Iris pigment epithelial cell (primary cell): Measurements from ENCODE around the gene MEF2D.

Experiments used
- DNase-seq: peaks from one replicate; pipeline ENCODE4 v3.0.0-alpha.2; 2011; ENCODE audit warnings: low read depth

The MEF2D gene

DNA sequence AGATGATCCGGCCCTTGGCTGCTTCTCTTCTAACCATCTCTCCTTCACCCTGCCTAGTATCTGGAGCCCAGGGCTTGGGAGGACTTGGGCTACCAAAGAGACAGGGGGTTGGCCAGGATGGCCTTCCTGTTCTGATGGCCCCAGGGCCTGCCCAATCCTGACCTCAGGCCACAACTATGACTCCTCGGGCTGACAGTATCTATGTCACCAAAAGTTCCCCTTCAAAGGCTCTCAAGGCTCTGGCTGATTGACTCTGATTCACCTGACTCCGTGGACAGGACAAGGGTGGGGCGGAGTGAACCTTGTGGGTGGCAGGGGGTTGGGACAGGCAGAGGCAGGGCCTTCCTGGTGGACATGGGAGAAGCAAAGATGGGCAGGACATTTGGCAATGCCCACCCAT lies 12.7 kb downstream of the MEF2D start:
- no peak for DNase-seq

DNA sequence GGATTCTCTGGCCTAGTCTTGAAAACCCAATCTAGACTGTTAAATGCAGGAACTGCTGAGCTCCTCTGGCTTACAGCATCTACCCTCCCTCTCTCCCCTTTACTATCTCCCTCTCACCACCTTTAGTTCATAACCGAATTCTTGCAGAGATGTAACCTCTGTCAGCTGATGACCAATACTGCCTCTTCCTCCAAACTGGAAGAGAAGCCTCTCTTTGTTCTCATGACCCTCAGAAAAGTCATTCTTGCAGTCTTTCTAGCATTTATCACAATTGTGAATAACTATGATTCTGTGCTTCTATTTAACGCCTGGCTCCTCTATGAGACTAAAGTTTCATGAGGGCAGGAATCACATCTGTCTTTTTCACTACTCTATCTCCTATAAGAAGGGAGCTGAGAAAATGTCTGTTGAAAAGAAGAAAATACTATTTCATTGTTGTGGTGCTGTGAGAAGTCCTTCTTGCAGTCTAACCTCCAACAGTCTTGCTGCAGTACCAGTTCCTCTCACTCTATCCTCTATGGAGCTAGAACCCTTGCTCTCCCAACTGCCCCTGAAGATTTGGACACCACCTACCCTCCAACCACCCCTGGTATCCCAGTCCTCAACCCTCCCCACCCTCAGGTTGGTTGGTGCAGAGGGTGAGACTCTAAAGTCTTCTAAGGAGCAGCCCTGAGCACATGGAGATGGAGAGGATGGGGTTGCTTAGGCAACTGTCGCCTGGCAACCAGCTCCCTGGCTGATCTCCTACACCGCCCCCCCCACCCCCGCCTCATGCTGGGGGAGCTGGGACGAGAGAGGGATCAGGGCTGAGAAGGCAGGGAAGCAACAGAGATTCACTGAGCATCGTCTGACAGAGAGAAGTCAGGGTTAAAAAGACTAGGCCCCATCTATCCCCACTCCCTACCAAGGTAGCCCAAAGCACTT lies 13.9 kb downstream of the MEF2D start:
- no peak for DNase-seq

DNA sequence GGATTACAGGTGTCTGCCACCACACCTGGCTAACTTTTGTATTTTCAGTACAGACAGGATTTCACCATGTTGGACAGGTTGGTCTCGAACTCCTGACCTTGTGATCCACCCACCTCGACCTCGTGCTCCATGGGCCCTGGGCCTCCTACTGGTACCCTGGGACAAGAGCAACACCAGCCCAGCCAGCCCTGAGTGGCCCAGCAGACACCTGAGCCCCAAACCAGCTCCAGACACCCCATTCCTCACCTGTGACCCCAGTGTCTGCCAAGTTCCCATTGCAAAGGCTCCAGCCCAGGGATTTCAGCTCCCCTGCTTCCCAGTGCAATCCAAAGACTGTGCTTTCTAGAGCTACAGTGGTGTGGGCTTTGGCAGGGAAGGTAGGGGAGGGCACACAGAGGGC lies 14.6 kb downstream of the MEF2D start:
- no peak for DNase-seq

DNA sequence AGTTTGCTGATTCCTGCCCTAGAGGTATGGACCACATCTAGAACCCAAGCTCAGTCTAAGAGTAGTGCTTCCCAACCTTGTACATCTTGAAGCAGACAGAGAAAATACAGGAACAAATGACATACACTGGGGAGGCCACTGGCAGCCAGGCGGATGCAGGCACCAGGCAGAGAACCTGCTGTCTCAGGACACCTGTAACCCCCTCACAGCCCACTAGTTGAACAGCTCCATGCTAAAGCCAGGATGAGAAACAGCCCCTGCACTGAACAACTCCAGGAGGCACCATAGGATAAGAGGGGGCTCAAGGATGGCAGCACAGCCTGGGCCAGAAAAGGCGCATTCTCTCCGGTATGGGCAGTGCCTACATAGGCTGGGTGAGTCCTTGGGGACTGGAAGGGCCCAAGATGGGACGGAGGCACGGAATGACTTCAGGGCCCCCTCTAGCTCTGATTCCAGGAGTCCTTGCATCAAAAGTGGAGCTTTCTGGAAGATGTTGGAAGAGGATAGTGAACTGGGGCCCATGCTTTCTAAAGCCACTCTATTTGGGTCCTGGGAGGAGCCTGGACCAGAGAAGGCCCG lies 16.0 kb downstream of the MEF2D start:
- DNase-seq, result no peak

DNA sequence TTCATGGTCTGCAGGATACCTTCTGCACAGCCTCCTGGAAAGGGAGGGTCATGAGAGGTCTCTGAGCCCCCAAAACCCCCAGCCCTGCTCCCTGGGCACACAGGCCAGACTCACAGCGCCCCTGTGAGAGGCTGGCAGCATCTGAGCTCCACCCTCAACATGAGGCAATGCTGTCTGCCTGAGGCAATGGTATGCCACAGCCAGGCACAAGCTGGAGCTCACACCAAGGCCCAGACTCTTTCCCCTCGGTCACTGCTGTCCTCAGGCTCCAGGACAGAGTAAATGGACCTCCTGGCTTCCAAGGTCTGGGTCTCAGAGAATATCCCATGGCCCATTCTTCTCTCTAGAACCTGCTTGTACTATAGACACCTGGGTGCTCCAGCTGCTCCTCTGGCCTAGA lies 17.2 kb downstream of the MEF2D start:
- DNase-seq, result no peak

DNA sequence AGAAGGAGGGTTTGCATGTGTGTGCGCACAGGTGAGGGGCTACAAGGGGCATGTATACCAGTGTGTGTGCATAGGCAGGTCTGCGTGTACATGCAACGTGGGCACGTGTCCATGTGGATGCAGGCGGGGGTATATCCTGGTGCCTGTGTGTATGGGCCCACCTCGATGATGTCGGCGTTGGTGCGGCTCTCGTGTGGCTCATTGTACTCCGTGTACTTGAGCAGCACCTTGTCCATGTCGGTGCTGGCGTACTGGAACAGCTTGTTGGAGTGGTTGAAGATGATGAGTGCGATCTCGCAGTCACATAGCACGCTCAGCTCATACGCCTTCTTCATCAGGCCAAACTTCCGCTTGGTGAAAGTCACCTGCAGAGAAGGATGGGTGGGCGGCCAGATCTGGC lies 18.3 kb downstream of the MEF2D start:
- no peak for DNase-seq

DNA sequence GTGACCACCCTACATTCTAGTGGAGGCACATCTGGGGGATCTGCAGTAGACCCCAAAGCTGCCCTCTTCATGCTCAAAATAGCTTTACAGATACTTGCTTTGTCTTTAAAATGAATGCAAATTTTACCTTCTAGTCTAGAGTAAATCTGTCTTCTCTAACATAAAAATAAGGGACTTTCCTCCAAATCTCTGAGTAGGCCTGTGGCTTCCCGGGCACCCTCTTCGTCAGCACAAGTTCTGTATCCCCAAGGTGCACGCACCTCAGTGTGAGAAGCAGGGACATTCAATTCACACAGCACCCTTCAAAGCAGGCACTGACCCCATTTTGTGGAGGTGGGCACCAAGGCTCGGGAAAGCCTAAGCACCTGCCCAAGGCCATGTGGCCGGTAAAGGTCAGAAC lies 19.0 kb downstream of the MEF2D start:
- no peak for DNase-seq

DNA sequence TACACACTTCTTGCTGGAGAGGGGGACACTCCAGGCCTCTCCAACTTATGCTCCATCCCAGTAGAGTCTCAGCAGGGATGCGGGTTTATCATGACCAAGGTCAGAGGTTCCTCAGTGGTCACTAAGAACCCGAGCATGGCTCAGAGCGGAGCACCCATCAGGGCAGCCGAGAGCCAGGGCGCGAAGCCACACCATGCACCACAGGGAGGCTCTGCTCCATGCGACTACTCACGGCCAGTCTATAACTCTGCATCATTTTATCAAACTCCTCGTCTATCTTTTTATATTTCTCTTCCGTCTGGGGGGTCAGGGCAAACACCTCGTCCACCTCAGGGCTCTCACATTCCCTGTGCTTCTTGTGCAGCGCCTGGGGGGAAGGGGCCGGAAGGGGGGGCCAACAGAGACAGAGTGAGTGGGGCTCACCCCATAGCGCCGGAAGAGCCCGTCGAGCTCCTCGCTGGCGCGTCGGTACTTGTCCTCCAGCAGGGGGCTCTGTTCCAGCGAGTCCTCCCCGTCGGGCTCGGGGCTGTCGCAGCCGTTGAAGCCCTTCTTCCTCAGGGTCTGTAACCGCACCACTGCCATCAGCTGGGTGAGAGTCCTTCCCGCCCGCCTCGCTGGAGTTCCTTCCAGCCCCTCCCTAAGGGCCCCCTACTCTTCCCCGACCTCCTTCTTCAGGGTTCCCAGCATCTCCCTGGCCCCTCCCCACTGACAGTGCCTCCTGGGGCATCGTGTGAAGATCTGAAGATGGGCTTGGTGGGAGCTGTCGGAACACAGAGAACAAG lies 20.0 kb downstream of the MEF2D start:
- no peak for DNase-seq

DNA sequence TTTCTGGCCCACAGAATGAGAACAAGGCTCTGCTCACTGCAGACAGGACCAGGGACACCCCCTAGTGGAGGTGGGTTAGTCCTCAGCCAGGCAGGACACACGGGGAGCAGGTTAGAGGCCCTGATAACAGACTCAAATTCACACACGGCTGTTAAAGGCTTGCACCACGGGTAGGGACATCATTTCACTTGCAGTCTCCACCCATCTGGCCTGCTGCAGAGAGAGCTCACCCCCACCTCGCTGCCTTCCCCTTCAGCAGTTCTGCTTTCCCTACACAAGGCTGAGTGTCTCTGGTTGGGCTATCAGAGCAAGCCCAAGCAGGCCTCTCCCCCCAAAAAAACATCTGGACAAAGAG lies 20.6 kb downstream of the MEF2D start:
- DNase-seq, result no peak

DNA sequence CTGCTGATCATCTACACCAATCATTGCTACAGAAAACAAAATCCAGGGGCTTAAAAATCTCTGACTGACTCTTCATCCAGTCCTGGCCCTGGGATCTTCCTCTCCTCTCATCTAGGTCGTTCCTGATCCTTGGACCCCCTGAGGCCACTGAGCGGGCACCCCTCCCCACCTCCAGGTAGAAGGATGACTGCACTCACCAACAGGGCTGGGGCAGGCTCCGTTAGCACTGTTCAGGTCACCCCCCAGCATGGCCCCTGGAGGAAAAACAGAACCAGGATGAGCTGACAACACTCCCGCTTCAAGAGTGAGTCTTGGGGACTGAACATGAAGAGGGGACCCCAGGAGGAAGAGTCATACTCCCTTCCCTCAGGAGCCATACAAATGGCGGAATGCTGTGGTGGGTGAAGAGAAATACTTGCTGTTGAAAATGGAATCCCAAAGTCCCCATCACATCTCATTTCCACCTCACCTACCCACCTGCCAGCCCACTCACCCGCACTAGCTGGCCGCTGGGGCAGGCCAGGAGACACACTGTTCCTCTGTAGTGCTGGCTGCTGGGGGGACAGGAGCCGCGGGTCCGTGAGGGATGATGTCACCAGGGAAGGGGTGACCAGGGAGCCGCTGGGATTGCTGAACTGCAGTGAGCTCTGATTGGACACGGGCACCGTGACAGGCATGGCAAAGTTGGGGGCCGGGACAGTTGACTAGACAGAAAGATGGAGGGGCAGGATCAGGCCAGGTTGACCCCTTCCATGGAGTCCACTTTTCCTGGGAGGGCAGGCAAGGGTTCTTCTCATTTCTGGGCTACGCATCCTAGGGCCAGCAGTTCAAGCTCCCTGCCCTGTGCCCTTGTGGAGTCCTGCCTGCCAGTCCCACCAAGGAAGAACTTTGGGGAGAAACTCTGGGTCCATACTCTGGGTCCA lies 21.2 kb downstream of the MEF2D start:
- no peak for DNase-seq

DNA sequence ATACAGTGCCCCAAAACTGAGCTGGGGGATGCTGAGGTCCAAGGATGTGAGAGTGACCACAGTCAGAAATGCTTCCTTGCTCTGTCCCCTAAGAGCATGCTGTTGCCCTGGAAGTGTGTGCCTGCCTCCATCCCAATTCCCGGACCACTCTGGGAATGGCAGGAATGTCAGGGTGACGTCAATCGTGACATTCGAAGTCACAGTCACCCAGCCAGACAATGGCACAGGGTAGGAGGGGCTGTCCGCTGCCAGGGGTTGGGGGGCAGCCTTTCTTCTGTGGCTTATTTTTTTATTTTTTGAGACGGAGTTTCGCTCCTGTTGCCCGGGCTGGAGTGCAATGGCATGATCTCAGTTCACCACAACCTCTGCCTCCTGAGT lies 22.3 kb downstream of the MEF2D start:
- DNase-seq, result no peak

DNA sequence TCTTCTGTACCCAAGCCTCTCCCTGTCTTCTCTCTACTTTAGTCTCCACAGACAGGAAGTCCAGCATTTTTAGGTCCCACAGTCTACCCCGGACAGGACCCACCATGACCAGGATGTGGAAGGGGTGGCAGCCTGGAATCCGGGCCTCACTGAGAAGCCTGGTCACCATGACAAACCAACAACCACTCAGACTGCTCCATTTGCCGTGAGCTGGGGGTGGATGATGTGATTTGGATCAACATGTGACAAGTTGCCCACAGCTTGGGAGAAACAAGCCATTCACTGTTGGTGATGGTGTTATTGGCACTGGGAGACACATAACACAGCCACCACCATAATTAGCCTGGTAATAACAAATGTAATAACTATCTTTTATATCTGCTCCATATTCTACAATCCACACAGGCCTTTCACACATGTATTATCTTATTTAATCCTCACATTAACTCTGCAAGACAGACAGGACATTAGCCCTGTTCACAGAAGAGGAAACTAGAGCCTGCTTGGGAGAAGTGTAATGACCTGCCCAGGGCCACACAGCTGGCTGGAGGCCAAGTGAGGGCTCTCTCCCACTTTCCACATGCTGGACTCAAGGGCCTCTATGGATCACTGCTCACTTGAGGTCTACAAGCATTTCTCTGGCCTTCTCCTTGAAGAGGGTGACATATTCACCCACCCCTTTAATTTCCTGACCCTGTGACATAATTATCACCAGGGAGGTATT lies 22.9 kb downstream of the MEF2D start:
- DNase-seq, result no peak

DNA sequence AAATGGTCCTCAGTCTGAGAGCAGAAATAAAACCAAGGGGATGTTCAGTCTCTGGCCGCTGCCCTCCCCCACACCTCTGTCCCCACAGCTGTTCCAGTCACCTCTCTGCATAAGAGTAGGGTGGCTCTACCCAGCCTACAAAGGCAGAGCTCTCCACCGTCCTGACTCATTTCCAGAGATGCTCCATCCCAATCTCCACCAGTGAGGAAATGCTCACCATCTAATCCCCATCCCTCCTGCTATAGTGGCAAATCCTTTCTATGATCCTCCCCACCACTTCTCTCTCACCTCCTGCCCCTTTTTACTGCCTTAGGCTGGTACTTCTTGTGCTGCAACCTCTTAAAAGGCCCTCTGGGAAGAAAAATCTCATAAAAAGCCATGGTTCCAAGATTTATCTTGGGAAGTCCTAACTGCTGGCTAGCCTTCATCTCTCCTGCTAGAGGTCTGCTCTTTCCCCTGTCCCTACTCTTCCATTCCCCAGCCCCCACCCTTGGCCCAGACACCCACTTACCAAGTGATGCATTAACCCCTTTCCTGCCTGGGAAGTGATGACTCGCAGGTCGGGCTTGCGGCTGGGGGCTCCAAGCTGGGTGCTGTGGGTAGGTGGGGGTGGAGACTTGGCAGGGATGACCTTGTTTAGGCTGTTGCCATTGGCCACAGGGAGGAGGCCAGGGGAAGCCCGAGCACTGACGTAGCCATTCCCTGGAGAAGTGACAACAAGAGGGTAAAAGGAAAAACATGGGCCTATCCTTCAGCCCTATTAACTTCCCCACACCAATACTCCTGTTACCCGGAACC lies 23.9 kb downstream of the MEF2D start:
- DNase-seq, result peak; percentile 83

DNA sequence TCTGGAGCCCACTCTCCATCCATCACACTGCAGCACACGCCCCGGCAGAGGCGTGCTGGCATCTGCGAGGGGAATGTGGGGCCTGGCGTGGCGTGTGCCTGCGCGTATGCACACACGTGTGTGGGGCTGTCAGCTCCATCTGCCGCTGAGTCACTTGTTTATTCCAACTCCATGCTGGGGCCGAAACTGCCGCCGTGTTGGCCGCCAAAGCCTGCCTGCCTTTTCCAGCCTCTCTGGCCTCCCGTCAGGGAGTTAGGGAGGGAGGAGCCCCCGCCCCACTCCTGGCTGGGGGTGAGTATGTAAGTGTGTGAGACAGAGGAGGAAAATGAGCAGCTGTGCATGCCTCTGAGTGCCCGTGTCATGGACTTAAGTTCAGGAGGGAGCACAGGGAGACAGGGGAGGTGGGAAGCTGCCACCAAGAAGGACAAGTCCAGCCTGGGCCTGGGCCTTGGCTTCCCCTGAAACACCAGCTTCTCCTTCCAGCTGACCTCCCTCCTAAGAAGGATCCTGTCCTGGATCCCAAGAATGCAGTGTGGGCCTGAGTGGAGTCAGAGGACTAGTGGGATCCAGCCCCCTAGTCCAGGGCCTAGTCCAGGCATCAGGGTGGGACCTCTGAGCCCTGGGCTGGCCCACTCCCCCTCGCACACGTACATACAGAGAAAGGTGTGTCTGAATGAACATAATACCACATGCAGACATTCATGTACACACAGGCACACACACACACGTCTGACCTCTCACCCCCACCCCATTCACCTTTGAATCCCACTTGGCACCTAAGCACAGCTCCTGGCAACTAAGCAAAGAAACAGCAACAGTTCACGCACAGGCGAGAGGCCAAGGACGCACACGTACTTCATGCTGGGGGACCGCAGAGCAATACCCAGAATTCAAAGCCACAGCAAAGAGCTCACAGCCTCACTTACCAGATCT lies 24.7 kb downstream of the MEF2D start:
- DNase-seq, result peak; percentile 41

DNA sequence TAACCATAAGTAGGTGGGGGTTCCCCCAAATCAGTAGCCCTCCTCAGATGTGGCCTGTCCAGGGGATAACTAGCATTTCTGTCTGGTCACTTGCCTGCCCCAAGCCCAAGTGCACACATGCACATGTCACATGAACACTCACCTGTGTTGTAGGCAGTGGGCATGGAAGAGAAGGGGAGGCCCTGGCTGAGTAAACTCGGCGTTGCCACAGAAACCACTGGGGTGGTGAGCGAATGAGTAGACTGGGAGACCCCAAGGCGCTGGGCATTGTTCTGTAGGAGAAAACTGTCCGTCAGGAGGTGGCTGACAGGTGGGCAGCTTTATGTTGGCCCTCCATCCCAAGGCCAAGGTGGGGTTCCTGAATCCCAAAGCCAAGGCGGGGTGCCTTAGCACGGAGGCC lies 25.6 kb downstream of the MEF2D start:
- DNase-seq, result no peak

DNA sequence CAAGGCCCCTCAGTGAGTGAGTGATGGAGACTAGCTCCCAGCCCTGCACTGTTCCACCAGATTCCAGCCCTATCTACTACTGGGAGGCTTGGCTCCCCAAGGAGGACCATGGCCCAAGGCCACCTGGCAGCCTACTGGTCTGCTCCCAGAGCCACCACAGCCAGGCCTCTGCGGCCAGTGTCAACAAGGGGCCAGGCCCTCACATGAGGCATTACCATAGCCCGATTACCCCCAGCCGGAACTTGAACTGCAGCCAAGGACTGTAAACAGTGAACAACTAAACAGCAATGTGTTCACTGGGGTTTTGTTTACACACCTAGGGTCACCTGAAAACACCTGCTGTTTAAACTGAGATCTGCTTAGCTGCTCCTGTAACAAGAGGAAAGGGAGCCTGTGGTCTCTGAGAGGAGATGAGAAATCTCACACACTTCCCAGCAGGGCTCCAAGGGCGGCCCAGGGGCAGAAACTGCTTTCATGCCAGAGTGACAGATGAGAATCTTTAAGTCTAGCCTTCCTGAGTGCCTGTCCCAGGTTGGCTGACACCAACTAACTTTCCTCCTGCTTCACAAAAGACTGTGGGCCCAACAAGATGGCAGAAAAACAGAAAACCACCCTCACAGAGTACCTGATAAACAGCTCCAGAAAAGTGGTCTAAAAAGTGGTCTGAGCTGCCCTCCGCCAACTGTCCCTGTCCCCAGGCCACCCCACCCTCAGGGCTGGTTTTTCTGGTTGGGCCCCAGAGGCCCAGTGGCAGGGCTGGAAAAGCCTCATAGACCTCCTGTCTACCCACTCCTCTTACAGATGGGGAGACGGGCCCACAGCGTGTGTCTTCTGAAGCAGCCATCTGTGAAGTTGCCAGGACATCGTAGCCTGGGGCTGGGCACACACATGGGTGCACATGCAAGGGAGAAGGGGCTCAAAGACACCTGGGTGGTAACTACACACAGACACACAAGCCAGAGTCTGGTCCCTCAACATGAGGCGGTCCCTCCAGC lies 28.8 kb downstream of the MEF2D start:
- DNase-seq, result no peak

DNA sequence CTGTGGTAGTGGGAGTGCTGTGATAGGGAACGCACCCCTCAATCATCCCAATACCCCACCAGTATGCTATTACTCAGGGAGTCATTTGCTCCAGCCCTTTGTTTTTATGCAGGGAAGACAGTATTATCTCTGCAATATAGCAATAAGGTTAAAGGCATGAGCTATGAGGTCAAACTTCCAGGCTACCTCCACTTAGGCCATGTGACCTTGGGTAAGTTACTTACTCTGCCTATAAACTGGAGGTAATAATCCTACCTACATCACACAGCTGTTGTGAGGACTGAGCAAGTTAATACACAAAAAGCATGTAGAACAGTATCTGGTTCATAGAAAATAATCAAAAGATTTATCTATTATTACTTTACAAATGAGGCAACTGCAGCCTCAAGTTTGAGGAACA lies 30.1 kb downstream of the MEF2D start:
- no peak for DNase-seq

DNA sequence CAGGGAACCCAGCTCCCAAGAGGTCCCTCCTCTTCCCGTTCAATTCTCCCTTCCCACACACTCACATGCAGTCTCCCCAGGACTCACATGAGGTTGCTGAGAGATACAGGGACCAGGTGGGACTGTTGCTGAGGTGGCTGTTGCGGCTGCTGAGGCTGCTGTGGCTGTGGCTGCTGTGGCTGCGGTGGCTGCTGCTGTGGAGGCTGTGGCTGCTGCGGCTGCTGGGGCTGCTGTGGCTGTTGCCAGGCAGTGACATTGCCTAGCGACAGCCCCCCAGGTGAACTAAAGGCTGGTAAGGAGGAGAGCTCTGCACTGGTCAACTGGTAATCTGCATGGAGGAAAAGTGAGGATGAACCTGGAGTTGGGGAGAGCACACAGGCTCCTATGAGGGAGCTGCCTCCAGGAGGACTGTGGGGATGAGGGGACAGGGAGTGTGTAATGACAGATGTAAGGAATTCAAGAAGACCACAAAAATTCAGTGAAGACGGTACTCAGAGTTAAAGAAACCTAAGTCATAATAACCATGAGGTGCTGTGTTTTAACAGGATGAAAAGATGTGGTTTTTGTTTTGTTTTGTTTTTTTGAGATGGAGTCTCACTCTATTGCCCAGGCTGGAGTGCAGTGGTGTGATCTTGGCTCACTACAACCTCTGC lies 31.8 kb downstream of the MEF2D start:
- no peak for DNase-seq
